C1 segment of cervical spinal cord (tissue), 14 donors: ENCODE measurements around the gene TMEM53.

Experiments
- DNase-seq, 14 donors: peaks; one replicate each; lab custom pipeline; 2025; lab: John Stamatoyannopoulos, UW

Gene TMEM53

DNA sequence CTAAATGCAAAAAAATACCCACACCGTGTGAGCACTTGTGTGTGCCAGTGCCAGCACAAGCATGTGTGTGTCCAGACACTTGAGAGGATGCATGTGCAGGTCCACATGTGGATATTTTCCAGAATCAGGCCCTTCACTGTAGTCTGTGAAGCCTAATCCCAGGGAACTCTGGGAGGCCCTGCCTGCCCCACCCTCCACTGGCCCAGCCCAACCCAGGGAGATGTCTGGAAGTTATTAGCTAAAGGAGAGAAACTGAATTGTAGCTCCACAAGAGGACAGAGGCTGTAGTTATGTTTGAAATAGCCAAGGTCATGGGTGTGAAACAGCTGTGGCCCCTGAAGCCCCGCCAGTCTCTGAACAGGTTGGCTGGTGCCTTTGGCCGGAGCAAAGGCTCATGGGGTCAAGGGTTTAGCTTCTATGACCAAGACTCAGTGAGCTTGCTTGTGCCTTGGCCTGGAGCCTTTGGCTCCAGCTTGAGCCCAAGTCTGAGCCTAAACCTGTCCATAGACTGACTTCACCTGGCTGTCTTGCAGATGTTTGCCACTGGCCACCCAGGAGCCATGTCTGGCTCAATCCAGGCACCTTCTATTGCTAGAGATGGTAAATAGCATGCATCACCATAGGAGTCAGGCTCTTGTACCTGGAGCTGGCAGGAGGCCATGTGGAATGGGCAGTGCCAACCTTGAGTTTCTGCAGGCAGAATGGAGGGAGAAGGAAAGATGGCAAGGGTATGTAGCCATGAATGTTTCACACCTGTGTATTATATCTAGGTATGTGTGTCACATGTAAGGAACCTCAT lies 69.9 kb downstream of the TMEM53 start:
- no peak for DNase-seq

DNA sequence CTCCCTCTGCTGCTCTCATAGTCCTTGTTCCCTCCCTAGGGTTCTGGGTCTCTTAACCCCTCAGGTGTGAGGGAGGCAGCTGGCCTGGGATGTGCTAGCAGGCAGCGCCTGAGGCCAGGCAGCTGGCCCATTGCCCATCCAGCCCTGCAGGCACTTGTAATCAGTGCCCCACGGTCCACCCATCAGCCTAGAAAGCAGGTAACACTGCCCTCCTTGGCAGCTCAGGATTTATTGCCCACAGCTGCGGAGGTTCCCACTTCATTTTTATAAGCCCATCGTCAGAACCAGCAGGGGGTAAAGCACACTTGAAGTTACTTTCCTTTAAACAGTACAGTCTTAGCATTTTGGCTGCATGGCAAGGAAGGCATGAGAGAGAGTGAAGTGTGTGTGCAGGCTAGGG lies 70.6 kb downstream of the TMEM53 start:
- DNase-seq: no peak
